ENCODE data around the gene C15orf40.

C15orf40 gene

DNA sequence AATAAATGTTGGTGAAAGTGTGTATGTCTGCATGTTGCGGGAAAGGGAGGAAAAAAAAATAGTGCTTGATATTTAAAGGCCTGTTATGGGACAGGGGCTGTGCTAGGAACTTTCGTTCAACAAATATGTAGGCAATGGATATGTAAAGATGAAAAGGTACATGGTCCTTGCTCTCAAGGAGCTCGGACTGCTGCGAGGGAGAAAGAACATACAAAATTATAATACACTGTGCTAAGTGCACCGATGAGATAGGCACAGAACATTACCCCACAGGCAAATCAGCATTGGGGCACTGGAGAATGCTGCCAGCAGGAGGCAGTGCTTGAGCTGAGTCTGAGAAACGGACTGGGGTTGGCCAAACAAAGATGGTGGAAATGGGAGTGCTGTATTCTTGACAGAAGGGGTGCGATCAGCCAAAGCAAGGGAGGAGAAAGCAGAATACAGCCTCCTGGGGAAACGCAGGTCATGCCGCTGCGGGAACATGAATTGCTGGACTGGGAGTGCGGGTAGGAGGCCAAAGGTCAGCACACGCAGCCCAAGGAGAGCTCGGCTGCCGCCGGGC lies 649 bp downstream of the C15orf40 start:
- TF ChIP-seq GATA2 (IDR thresholded peaks at IDR 0.05; ENCODE audit: low read depth, low read length), result no peak
- no peak for TF ChIP-seq GATA3 (IDR thresholded peaks at IDR 0.05; ENCODE audit: low read depth, low read length)

DNA sequence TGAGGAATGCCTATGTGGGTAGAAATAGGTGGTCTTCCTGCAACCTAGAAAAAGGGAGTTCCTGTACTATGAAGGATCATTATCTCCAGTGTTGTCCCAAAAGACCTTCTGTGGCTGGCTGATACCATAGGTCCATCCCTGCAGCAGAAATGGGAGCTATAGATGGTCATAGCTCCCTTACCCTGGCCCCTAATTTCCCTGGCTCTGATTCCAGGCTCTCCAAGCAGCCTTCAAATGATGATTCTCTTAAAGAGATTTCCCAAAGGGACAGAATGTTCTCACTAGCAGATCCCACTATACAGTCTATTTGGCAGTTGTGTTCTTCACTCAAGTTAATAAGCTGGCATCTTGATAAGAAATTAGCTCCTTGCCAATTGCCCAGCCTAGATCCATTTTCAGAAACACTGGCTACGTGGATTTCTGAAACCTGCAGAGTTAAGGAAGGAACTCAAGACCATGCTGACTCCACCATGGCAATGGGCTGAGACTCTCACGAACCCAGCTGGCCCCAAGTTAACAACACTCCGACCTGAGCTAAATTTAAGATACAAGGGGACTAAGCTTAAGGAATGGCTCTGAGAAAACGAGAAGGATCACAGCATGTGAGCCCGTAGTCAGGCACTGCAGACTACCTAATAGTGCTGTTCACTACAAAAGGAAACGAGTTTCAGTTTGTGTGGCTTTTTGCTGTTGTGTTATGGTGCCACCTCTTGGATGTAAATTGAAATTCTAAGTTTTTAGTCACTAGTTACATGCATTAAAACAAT lies 11.4 kb downstream of the C15orf40 start:
- TF ChIP-seq GATA3 (IDR thresholded peaks at IDR 0.05; ENCODE audit: low read depth, low read length), result no peak
- TF ChIP-seq GATA2 (IDR thresholded peaks at IDR 0.05; ENCODE audit: low read depth, low read length), result no peak

DNA sequence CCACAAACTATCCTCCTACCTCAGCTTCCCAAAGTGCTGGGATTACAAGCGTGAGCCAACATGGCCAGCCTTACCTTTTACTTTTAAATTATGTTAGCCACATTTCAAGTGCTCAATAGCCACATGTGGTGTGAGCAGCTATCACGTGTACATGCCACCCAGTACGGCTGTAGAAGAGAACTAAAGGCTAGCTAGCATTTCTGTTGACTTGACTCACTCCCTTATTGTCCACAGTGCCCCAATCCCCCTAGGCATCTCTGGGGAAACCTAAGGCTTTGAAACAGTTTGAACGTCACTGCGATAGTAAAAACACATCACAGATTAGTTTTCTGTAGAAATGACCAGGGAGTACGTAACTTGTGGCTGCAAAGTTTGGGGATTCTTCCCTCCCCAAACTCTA lies 12.0 kb downstream of the C15orf40 start:
- TF ChIP-seq GATA2 (IDR thresholded peaks at IDR 0.05; ENCODE audit: low read depth, low read length) (no peak), GATA3 (IDR thresholded peaks at IDR 0.05; ENCODE audit: low read depth, low read length) (no peak)

DNA sequence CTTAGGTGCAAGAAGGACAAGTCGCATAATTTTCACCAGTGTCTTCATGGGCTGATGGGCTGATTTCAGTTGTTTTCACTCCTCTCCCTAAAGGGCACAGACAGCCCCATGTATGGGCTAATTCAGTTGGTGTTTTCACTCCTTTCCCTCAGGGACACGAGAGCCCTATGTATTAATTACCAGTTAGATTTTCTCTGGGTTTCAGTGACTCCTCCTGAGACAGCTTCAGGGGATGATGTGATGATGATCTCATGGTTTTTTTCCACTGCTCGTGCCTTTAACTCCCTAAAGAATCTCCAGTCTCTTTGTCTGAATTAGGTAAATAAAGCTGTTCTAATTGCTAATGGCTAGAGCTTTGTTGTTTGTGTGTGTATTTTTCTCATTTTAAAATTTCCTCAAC lies 15.5 kb downstream of the C15orf40 start:
- TF ChIP-seq GATA2 (IDR thresholded peaks at IDR 0.05; ENCODE audit: low read depth, low read length) (no peak), GATA3 (IDR thresholded peaks at IDR 0.05; ENCODE audit: low read depth, low read length) (no peak)

DNA sequence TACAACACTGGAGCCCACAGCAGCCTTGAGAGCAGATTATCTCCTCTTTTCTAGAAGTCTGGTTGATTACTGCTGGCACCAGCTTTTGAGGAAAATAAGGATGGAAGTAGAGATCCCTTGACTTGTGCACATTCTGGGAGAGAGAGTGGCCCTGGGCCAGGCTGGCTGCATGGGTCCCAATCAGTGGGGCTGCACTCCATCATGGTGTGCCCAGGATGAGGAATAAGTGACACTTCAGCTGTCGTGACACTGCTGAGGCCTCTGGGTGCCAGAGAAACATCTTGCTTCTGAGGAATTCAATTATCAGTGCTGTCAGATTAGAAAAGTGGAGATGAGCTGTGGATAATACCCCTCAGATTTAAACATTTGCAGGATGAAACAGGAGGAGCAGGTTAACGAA lies 16.4 kb downstream of the C15orf40 start:
- TF ChIP-seq GATA3 (IDR thresholded peaks at IDR 0.05; ENCODE audit: low read depth, low read length) (no peak), GATA2 (IDR thresholded peaks at IDR 0.05; ENCODE audit: low read depth, low read length) (no peak)

DNA sequence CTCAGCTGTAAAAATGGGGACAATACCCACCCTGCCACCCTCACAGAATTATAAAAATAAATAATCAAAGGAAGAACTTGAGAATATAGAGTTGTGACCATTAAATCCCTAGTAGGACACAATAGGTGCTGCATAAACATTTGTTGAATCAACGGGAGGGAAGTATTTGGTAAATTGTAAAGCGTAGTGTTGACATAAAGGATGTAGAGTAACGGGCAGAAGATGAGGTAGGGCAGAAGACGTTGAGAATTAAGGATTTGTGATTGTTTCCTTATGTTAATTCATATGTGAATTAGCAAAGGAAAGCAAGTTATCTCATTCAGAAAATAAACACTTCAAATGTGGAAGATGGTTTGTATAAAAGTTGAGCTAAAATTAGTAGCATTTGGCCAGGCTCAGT lies 18.3 kb downstream of the C15orf40 start:
- no peak for TF ChIP-seq GATA3 (IDR thresholded peaks at IDR 0.05; ENCODE audit: low read depth, low read length)
- TF ChIP-seq GATA2 (IDR thresholded peaks at IDR 0.05; ENCODE audit: low read depth, low read length), result no peak

DNA sequence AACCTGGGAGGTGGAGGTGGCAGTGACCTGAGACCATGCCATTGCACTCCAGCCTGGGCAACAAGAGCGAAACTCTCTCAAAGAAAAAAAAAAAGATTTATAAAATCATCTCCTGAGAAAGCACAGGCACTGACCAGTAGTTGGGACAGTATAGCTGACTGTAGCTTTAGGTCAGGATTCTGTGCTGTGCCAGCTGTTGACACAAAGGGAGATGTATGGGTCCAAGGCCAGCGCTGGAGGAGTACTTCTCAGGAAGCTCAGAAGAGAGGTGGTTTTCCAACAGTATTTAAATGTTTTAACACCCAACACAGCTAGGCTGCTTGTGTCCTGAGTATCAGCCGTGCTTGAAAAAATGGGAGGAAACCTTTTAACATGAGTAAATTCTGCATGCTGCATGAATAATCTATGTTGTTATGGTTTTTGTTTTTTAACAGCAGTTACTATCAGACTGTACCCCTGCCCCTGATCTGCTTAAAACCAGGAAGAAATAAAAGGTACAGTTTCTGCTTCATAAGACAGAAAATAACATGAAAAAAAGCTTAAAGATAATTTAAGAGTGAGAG lies 18.9 kb downstream of the C15orf40 start:
- TF ChIP-seq GATA3 (IDR thresholded peaks at IDR 0.05; ENCODE audit: low read depth, low read length) (no peak), GATA2 (IDR thresholded peaks at IDR 0.05; ENCODE audit: low read depth, low read length) (no peak)

DNA sequence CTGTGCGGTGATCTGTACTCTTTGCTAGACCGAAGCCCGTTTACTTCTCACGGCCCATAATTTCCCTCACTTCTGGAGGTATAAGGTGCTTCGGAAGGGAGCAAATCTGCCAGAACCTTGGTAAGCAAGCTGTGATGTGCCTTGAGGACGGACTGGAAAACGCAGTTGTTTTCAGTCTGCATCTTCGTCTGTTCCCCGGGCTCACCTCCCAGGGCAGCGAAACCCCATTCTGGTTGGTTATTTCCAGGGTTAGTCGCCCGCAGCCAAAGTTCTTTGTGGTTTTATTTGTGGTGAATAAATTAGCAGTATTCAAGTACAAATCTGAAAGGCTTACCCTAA lies 25.0 kb downstream of the C15orf40 start:
- no peak for TF ChIP-seq GATA2 (IDR thresholded peaks at IDR 0.05; ENCODE audit: low read depth, low read length)
- TF ChIP-seq GATA3 (IDR thresholded peaks at IDR 0.05; ENCODE audit: low read depth, low read length), result no peak

DNA sequence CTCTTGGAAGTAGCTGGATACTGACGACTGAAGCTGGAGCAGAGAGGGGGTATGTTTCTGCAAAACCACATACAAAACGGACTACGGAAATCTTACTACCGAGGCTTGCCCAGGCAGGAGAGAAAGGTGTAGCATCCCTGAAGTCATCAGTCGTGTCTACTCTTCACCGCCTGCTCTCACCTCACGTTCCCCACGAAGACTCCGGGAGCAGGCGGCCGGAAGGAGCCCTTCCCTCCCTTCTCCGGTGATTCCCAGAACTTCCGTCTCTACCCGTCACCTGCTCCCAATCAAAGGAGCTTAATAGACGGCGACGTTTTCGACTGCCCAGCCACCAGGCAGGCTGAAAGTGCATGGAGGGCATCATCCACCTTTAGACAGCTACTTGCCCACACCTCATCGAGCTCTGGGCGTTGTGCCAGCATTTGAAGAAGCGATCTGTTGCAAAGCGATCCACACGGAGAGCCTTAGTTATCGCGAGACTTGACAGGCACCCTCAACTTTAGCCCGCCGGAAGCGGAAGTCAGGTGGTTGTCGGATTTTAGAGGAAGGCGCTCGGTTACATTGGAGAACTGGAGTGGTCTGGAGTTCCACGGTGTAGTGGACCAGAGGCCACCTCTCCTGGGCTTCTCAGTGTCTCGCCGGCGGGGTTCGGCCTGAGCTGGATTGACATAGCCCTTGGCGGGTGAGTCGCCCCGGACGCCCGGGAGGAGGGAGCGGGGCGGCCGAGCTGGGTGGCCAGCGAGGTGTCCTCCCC lies 25.6 kb downstream of the C15orf40 start, which contains the start of gene RAMAC:
Gene RAMAC (plus strand): TSS at position 523 of the 754 bp plus-strand sequence. CDS start 2,809 bp downstream, outside the sequence.
- TF ChIP-seq GATA3 (IDR thresholded peaks at IDR 0.05; ENCODE audit: low read depth, low read length) (no peak), GATA2 (IDR thresholded peaks at IDR 0.05; ENCODE audit: low read depth, low read length) (no peak)

DNA sequence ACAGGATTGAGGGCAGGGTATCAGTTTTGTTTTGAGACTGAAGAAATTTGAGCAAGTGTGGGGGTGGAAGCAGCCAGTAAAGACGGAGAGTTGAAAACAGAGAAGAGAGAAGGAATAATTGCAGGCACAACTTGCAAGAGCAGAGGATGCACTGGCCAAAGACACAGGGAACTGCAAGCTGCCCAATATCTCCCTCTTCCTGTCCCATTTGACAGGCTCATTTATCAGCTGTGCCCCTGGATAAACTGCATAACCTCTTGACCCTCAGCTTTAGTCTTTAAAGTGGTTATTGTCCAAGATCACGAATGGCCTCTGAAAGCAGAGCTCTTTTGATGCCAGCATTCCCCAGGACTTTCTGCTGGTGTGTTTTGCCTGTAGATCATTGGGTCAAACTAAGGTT lies 30.5 kb downstream of the C15orf40 start:
- no peak for TF ChIP-seq GATA3 (IDR thresholded peaks at IDR 0.05; ENCODE audit: low read depth, low read length)
- TF ChIP-seq GATA2 (IDR thresholded peaks at IDR 0.05; ENCODE audit: low read depth, low read length), result no peak

DNA sequence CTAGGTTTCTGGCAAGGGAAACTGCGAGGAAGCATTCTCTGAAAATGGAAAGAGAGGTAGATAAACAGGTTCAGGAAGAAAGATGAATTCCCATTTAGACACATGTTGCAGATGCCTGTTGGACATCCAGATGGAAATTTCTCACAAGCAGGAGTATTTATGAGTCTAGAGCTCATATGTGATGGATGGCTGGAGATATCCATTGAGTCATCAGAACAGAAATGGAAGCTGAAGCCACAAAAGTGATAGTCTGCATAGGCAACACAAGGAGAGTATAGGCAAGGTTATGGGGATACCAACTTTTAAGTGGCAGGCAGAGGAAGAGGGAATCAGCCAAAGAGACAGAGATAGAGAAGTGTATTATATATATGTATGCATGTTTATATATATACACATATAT lies 31.7 kb downstream of the C15orf40 start:
- TF ChIP-seq GATA2 (IDR thresholded peaks at IDR 0.05; ENCODE audit: low read depth, low read length), result no peak
- TF ChIP-seq GATA3 (IDR thresholded peaks at IDR 0.05; ENCODE audit: low read depth, low read length), result no peak

DNA sequence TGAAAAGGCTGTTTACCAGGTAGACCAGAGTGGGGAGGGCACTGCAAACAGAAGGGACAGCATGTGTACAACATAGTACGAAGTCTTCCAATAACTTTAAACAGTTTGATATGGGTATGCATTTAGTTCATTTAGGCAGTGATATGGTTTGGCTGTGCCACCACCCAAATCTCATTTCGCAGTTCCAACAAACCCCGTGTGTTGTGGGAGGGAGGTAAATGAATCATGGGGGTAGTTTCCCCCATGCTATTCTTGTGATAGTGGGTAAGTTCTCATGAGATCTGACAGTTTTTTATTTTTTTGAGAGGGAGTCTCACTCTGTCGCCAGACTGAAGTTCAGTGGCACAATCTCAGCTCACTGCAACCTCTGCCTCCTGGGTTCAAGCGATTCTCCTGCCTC lies 33.0 kb downstream of the C15orf40 start:
- TF ChIP-seq GATA2 (IDR thresholded peaks at IDR 0.05; ENCODE audit: low read depth, low read length), result no peak
- TF ChIP-seq GATA3 (IDR thresholded peaks at IDR 0.05; ENCODE audit: low read depth, low read length), result no peak

DNA sequence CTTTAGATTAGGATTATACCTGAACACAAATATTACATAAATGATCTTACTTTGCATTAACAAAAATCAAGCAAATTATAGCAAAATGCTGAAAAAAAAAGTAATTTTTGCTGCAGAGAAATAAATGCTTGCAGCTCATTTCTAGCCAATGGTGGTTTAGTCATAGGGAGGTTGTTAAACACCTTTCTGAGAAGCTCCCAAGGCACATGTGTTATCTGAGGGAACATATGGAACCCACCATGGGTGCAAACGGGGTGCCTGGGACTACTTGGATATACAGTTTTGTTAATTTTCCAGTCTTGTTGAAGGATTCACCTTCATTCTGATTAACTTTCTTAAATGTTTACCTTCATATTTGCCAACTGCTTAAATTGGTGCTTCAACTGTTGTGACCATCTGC lies 34.4 kb downstream of the C15orf40 start:
- TF ChIP-seq GATA2 (IDR thresholded peaks at IDR 0.05; ENCODE audit: low read depth, low read length) (no peak), GATA3 (IDR thresholded peaks at IDR 0.05; ENCODE audit: low read depth, low read length) (no peak)

DNA sequence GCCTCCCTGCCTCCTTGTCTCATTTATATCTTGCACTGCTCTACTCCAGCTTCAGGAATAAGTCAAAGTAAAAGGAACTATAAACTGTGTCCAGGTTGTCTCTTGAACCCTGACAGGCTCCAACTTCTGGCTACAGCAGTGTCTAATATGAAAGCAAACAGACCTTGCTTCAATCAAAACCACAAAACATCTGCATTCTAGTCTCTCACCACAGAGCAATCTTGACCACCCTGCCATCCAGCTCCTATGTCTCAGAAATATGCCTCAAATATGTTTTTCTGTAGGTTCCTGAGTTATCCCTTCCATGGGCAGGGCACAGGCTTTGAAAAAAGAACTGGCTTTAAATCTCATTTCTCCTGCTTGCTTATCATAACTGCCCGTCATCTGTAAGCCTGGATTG lies 38.4 kb downstream of the C15orf40 start:
- TF ChIP-seq GATA3 (IDR thresholded peaks at IDR 0.05; ENCODE audit: low read depth, low read length), result no peak
- no peak for TF ChIP-seq GATA2 (IDR thresholded peaks at IDR 0.05; ENCODE audit: low read depth, low read length)
